GM11168 (cell line): ENCODE results near the gene WDR5.
"Not testable (repeated sequence)": the region's sequence is repeated elsewhere in the genome, so short reads cannot be mapped to it uniquely, and the experiment has no call there.

Experiments used
- in situ Hi-C: fragments of 300-500 bp; cut with MboI; formaldehyde crosslinking; loops from one replicate; pipeline ENCODE4 v1.12.0; 2022; ENCODE audit warnings: low sequenced_read_pairs; ENCODE audit not compliant: unreplicated experiment

WDR5 gene

GRCh38 chr9:134135343-134136117 lies at the start of gene WDR5:
WDR5 (plus strand) TSS chr9:134136082; CDS start chr9:134139878, 3,796 bp downstream.
- in situ Hi-C loops, result no loop called here

GRCh38 chr9:134088063-134088725 lies 47.7 kb upstream of the WDR5 start:
- in situ Hi-C loops, result no loop called here

DNA sequence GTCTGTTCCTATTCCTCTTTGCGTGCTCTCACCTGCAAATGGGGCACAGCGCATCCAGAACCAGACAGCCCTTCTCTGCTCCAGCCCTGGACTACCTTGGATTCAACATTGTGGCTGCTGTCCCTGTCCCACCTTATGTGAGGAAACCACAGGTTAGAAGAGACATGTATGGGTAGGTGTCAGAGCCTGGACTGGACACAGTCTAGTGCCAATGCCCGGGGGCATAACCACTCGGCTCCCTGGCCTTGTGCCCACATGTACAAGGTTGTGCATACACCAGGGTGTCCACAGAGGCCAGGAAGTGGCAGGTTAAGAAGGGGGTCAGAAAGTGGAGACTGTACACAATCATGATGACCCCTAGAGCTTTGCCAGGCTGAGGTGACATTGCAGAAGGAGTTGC lies 45.9 kb upstream of the WDR5 start:
- in situ Hi-C loops, result no loop called here

GRCh38 chr9:134099123-134099761 lies 36.6 kb upstream of the WDR5 start:
- in situ Hi-C loops, result no loop called here

DNA sequence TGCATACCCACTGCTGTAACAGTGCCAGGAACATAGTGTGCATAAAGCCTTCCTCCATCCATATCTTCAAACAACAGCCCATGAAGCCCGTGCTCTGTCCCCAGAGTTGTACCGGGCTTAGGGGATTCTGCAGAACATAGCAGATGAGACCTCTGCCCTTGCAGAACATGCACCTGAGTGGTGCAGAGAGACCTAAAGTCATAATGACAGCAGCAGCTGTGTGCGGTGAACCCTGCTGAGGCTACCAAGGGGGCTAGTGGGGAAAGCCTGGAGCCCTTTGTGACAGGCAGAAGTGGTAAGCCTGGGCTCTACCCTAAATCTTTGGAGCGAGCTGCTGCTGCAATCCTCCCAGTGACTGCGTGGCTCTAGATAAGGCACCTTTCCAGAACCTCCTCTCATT lies 35.8 kb upstream of the WDR5 start:
- in situ Hi-C loops, result no loop called here

- in situ Hi-C loops, result not testable (repeated sequence)
Observed at GRCh38 chr9:134101133-134101532, 34.7 kb upstream of the WDR5 start.

GRCh38 chr9:134101623-134102149 lies 34.2 kb upstream of the WDR5 start:
- in situ Hi-C loops, result no loop called here

GRCh38 chr9:134103391-134103998 lies 32.4 kb upstream of the WDR5 start:
- in situ Hi-C loops, result no loop called here

DNA sequence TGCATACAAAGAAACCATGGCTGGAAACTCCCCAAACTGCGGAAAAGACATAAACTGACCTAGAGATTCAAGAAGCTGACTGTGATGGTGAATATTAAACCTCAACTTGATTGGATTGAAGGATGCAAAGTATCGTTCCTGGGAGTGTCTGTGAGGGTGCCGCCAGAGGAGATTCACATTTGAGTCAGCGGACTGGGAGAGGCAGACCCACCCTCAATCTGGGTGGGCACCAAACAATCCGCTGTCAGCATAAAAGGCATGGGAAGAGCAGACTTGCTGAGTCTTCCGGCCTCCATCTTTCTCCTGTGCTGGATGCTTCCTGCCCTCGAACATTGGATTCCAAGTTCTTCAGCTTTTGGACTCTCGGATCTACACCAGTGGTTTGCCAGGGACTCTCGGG lies 24.8 kb upstream of the WDR5 start:
- in situ Hi-C loops, result no loop called here

GRCh38 chr9:134112561-134112960 lies 23.3 kb upstream of the WDR5 start:
- in situ Hi-C loops, result no loop called here

DNA sequence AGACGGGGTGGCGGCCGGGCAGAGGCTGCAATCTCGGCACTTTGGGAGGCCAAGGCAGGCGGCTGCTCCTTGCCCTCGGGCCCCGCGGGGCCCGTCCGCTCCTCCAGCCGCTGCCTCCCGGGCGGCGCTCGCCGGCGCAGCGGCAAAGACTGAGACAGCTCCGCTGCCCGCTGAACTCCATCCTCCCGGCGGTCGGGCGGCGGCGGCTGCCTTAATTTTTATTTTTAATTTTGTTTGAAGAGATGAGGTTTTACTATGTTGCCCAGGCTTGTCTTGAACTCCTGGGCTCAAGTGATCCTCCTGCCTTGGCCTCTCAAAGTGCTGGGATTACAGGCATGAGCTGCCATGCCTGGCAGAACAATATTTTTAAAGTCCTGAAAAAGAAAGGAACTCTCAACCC lies 16.9 kb upstream of the WDR5 start:
- in situ Hi-C loops, result not testable (repeated sequence)

- in situ Hi-C loops, result no loop called here
Observed at GRCh38 chr9:134123764-134124128, 12.1 kb upstream of the WDR5 start.

DNA sequence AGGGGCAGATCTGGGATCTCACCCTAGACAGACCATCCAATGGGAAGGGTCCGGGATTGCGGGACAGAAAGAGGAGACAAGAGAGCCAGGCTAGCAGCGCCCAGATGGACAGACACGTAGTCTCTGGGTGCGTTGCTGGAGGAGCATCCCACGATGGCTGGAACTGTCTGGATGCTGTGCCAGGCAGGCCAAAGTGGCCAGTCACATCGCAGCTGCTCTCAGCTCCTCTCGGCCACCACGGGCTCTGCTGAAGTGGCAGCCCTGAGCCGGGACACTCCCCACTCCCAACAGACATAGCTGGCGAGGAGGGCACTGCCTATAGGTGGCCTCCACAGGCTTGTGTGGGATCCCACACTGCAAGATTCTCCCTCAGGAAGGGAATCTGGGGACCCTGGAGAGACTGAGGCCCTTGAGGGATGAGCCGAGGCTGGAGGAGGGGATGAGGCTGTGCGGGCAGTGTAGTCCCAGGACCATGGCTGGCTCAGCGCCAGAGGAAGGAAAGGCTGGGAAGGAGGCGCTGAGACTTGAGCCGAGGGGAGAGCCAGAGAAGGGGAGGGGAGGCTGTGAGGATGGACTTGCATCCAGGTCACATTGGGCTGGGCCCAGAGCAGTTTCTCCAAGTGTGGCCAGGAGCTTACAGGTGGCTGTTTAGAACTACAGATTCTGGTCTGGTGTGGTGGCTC lies 10.3 kb upstream of the WDR5 start:
- in situ Hi-C loops, result no loop called here

GRCh38 chr9:134126373-134126772 lies 9.5 kb upstream of the WDR5 start:
- in situ Hi-C loops, result no loop called here

DNA sequence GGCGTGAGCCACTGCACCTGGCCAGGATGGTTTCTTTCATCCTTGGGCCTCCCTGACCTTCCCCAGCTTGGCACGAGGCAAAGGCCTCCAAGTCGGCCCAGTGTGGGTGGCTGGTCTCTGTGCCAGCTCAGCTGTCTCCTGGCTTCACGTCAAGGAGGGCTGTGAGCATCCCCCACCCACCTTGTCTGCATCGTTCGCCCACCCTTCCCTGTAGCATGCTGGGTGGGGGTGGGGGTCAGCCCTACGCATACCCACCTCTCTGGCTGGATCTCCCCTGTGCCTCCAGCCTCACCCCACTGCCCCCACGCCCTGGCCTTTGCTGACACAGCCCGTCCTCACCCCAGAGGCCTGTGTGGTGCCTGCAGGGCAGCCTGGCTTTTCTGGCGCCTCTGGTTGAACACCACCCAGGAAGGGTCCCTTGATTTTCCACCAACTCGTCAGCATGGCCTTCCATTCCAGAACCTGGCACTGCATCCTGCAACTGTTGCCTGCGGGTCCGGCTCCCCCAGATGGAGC lies 8.8 kb upstream of the WDR5 start:
- in situ Hi-C loops, result no loop called here

GRCh38 chr9:134127616-134128015 lies 8.3 kb upstream of the WDR5 start:
- in situ Hi-C loops, result no loop called here

GRCh38 chr9:134128727-134129679 lies 6.9 kb upstream of the WDR5 start:
- in situ Hi-C loops, result no loop called here

GRCh38 chr9:134130503-134131375 lies 5.1 kb upstream of the WDR5 start:
- in situ Hi-C loops, result no loop called here
